ENCODE measurements around the gene PCDH9. TPM values are rescaled to one million over a fixed set of nuclear protein-coding genes. Genes with fewer than 3 reads are reported as not detected.
"Not testable (repeated sequence)": the region's sequence is repeated elsewhere in the genome, so short reads cannot be mapped to it uniquely, and the experiment has no call there.

Gene PCDH9
- polyA plus RNA-seq, 4 donors, result 12.2 to 16.9 (median 14.7) TPM

DNA sequence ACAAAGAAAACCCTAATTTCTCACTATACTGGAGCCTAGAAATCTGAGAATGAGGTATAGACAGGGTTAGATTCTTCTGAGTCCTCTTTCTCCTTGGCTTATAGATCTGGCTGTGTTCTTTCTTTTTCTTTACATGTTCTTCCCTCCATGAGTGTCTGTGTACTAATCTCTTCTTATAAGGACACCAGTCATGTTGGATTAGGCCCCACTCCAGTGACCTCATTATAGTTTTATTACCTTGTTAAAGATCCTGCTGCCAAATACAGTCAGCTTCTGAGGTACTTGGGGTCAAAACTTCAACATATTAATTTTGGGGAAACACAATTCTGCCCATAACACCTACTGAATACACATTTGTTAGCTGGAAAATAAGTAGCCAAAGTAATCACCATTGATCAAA, 302.6 kb downstream of the PCDH9 start:
- no peak for DNase-seq (ENCODE audit: low read depth in 4 of 4, low spot score in 3 of 4)

DNA sequence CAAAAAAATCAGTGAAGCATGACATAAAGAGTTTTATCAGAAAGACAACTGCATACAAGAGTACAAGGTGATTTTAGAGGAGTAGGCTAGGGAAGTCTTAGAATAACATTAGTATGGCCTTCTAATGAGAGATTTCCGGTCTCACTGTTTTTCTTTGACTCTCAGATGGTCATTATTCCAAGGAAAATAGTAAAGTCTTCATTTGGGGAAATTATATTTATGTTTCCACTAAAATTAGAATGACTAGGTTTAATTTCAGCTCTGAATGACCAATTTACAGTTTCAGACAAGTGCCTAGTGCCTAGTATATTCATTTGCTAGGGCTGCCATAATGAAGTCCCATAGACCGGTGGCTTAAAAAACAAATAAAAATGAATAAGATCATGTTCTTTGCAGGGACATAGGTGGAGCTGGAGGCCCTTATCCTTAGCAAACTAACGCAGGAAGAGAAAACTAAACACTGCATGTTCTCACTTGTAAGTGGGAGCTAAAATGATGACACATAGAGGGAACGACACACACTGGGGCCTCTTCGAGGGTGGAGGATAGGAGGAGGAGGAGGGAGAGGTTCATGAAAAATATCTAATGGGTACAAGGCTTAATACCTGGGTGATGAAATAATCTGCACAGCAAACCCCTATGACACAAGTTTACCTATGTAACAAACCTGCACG, 303.1 kb downstream of the PCDH9 start:
- no peak for DNase-seq (ENCODE audit: low read depth in 4 of 4, low spot score in 3 of 4)

DNA sequence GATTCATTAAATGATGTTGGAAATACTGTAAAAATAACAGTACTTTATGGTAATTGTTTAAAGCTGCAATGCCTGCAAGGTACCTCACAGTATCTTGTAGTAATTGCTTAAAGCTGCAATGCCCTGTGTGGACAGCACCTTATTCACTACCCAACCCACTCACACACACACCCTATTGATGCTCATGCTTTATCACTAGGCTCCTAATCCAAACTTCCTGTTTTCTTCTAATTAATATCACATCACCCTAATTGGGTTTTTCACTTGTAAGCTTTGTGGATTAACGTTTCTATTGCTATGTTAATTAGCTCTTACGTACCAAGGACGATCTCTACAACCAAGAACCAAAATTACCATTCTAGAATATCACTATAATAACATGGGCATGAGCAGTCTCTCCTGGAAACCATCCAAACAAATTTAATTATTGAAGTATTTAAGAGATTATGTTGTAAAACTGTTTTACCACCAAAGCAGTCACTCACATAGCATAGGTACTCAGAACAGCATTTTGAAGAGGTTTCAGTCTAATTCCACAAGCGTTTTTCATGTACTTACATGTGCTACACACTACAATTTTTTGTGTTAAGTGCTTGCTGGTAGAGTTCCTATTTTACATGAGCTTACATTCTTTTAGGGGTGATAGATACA, 303.8 kb downstream of the PCDH9 start:
- DNase-seq (ENCODE audit: low read depth in 4 of 4, low spot score in 3 of 4), result no peak

DNA sequence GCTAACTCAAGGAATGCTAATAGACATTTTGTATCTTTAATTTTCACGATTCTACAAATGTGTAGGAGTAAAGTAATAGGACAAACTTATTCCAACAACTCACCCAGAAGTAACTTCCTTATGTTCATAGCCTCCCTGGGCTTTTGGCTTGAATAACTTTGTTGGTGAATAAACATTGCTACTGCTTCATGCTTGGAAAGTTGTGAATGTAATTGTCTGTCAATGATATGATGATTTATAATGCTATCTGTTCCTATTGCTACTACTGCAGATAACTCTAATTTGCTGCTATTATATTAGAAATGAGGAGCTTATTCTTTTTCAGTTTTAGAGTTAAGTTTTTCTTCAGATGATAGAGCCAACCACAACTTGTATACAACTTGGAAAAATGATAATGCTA, 307.7 kb downstream of the PCDH9 start:
- no peak for DNase-seq (ENCODE audit: low read depth in 4 of 4, low spot score in 3 of 4)

DNA sequence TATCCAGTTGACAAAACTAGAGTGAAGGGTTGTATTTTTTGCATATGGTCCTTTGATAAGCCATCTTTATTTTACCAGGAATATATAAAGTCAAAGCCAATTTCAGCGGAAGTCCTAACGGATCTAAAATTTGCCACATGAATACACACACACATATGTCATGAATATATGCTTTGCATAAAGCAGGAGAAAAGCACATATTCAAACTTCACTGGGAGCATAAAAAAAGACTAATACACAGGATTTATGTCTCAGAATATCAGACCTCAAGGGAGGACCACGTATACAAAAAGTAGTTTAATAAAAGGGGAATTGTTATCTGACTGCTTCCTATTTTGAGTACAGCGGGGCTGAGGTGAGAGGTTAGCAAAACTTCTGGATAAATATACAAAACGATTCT, 308.7 kb downstream of the PCDH9 start:
- DNase-seq (ENCODE audit: low read depth in 4 of 4, low spot score in 3 of 4), result no peak

DNA sequence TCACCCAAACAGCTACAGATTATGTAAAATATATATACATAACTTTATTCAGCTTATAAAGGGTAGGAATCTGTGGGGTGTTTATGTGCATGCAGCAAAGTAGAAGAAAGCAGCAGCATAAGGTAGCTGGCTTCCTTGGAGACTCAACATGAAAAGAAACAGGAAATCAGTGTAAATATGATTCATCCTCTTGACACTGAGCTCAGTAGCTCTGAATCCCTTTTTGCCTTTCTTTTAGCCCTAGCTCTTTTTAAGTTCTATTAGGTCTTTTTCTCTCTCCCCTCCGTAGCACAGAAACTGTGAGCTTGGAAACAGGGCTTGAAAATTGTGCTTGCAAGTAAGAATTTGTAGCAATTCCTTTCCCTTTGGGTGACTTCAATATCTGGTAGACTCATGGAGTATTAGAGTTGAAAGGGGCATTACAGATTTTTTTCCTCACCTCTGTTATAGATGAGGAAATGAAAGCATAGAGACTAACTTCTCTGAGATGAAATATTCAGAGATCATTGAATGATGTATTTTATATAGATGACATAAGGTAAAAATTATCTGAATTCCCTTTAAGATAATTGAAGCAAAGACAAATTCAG, 314.4 kb downstream of the PCDH9 start:
- DNase-seq (ENCODE audit: low read depth in 4 of 4, low spot score in 3 of 4), result no peak

DNA sequence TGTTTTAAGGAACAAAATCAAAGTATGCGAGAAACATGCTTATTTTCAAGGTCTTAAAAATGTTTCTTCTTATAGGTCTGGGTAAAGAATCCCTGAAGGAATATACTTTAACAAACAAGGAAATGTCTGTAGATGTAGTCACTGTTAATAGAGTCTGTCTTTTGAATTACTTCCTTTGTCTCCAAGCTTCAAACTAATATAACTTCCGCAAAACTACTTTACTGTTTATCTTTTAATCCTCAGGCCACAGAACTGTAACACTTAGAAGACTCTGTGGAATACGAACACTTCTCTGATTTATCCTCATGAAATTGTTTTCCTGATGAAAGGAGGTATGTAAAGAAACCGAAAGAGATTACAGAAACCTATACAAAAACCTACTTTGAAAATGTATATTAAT, 316.0 kb downstream of the PCDH9 start:
- DNase-seq (ENCODE audit: low read depth in 4 of 4, low spot score in 3 of 4), result no peak

DNA sequence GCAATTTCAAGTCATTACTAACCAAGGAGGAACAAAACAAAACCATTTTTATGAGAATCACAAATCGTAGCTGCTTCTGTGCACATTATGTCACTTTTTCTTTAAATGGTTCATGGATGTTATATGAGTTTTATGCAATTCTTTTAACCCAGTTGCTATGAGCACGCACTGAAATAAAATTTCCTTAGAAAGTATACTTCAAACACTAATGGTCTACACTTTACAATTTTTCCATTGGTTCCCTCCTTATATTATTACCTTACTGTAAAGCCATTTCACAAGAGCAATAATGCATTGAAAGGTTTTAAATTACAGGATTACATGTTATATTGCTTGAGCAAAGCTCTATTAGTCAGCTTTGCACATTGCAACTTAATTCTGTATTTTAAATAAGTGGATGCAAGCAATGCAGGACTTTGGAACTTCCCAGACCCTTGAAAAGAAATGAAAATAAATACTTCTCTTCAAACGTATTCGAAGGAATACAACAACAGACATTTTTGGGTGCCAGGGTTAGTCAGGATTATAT, 318.7 kb downstream of the PCDH9 start:
- DNase-seq (ENCODE audit: low read depth in 4 of 4, low spot score in 3 of 4), result no peak

DNA sequence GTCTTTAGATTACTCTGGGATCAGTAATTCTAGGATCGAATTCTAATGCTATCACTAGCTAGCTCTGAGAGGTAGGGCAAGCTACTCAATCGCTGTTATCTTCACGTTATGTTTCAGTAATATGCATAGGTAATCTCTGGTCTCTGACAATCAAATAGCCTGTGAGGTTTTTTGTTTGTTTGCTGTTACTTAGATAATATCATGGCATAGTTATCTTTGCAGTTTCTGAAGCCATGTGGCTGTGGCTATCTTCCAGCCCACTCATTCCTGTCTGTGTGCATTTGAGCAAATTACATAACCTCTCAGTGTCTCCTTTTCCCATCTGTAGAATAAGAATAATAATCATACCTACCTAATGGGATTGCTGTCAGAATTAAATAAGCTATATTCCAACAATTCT, 330.2 kb downstream of the PCDH9 start:
- no peak for DNase-seq (ENCODE audit: low read depth in 4 of 4, low spot score in 3 of 4)

DNA sequence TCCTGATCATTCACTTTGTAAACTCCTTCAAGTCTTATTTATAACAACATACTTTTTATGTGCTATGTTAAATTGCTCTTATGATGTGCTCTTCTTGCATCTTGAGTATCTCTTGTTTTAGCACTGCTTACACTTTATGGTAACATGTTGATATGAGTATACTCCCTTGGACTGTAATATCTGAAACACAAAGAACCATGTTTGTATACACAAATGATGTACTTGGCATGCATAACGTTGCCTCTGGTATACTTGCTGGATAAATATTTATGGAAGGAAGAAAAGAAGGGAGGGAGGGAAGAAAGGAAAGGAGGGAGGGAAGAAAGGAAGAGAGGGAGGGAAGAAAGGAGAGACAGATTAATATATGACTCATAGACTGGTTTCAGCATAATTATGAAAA, 333.2 kb downstream of the PCDH9 start:
- no peak for DNase-seq (ENCODE audit: low read depth in 4 of 4, low spot score in 3 of 4)

DNA sequence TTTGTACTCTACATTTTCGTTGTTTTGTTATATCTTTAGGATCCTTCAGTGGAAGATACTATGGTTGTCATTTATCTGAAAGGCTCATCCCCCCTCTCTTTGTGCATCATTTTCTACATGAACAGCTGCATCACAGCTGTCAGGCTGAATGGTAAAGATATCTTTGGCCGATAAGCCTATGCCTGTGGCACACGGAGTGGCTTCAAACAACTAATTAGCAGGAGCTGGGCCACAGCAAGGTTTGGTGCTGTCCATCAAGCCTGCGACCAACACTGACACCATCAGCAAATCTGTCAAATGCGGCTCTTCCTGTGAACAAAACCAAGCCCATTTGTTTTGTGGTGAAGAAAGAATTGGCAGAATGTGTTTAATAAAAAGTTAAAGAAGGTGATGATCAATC, 334.4 kb downstream of the PCDH9 start:
- DNase-seq (ENCODE audit: low read depth in 4 of 4, low spot score in 3 of 4), result no peak

DNA sequence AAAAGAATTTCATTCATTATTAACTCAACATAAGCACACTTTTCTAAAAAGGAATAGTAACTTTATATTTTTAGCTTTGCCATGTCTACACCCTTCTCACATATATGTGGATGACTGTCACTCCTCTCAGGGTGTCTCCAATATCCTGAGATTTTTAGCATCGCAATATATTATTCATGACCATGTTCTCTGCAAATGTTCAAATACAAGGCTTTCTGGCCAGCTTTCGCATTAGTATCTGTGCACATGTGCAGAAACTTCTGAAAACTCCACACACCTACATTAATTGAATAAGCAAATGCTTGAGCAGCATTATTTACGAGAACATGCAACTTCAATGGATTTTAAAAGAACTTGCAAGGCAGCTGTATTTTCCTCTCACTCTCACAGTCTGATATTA, 334.8 kb downstream of the PCDH9 start:
- DNase-seq (ENCODE audit: low read depth in 4 of 4, low spot score in 3 of 4), result no peak

DNA sequence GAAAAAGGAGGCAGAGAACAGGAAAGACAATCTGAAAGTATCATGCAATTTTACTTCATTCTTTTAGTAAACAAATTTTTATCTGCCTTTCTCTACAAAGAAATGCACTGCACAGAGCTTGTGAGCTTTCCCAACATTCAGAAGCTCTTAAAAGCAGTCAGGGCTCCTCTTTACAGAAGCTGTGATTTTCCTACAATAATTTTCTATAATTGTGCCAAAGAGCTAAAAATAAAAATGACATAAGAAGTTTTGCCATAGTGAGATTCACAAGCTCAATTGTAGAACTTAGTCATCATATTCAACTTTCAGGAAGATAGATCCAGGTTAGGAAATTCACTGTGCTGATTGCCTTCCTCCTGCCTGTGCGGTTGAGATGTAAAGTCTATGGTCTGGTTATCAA, 341.4 kb downstream of the PCDH9 start:
- no peak for DNase-seq (ENCODE audit: low read depth in 4 of 4, low spot score in 3 of 4)

DNA sequence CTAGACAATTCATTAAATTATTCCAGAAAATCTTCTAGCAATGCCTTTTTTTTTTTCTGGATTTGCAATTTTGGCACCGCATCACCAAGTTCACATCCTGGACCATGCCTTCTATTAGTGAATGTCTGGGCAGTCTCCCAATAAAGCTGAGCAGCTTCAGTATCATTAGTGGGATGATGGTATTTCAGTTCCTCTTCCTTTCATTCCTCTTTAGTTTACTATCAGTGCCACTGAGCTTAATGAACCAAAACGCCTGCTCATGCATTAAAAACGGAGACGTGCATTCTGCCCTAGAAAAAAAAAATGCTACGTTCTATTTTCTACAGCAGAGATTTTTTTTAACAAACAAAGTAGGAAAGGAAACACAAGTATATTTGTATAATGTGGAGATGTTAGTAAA, 343.0 kb downstream of the PCDH9 start:
- DNase-seq (ENCODE audit: low read depth in 4 of 4, low spot score in 3 of 4), result peak in 1 of 4 donors; percentile 17

DNA sequence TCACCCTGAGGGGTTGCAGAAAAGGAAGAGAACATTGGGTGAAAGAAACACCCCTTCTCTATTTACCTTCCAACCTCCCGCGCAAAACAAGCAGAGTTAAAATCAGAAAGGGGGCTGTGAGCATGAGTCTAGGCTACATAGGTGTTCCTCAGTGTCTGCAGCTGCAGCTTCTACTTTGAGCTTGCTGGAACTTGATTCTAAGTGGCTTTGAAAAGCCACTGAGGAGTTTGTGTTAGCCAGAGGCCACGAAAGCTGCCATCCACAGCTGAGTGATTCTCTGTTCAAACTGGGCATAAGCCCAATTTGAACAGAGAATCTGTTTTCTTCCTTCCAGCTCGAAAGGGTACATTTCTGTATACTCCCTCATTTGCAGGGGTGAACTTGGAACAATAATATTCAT, 343.9 kb downstream of the PCDH9 start:
- DNase-seq (ENCODE audit: low read depth in 4 of 4, low spot score in 3 of 4), result no peak

DNA sequence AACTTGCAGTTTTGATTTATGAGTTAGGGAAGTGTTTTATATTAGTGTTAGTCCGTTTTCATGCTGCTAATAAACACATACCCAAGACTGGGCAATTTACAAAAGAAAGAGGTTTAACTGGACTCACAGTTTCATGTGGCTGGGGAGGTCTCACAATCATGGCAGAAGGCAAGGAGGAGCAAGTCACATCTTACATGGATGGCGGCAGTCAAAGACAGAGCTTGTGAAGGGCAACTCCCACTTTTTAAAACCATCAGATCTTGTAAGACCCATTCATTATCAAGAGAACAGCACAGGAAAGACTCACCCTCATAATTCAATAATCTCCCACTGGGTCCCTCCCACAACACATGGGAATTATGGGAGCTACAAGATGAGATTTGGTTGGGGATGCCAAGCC, 349.0 kb downstream of the PCDH9 start:
- not testable (repeated sequence) for DNase-seq (ENCODE audit: low read depth in 4 of 4, low spot score in 3 of 4)

DNA sequence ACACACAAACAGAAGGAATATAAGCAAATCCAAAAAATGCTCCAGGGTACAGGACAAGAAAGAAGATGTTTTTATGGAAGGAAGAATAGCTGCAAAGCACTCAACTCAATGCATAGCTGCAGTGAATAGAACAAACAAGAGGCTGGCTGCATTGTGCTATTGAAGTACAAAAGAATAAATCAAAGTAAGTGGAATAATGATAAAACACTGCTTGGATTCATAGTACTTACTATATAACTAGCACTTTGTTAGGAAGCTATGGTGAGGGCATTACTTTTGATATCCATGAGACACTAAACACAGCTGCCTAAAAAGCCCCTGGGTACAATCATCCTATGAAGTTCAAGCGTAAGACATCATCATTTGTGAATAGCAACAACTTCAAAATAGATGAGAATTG, 350.1 kb downstream of the PCDH9 start:
- no peak for DNase-seq (ENCODE audit: low read depth in 4 of 4, low spot score in 3 of 4)

DNA sequence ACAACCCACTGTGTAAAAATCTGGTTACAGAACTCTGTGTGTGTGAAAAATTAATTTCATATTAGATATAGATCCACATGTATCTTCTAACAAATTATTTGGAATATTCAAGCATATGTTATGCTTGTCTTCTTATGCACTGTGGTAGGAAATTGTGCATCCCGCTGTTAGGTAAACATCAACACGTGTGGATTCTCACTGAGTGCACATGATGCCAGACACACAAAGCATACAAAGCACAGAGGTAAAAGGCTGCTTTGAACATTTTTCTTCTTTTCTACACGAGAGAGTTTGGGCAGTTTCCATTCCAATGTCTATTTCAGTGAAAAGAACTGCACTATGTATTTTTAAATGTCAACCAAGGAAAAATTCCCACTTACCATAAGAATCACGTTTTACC, 354.9 kb downstream of the PCDH9 start:
- no peak for DNase-seq (ENCODE audit: low read depth in 4 of 4, low spot score in 3 of 4)

DNA sequence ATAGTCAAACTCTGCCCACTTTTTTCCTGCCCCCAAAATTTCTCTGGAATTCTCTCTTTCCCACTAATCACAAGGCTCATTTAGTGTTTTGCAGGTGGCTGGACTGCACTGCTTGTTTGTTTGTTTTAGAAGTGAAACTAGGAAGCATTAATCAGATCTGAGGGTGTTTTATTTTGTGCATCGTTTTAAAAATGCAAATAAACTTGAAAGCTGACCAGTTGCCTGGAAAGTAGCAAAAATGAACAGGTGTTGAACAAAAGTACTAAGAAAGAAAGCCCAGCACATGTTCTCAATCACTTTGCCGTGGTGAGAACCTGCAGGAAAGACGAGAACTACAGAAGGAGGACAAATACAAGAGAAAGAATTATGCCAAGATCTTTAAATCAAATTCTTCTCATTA, 365.5 kb downstream of the PCDH9 start:
- no peak for DNase-seq (ENCODE audit: low read depth in 4 of 4, low spot score in 3 of 4)

DNA sequence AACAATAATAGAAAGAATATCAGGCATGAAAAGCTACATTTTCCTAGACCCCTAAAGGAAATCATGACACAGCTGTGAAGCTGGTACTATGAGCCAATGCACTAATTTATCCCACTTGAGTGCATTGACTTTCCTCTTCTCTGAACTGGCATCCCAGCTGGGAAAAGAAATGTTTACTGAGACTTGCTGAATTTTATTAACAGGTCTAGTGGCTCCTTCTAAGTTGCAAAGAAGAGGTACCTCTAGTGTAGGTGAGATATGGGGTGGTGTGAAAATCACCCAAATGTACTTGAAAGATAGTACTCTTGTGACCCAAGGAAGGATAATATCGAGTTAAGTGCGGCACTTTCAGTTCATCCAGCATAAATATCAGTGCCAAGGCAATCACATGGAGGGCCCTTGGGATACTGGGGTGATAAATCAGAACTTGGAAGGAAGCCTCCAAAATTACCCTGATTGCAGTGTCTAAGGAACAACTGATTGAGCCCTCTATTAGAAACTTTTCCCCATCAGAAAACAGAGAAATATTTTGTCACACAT, 369.2 kb downstream of the PCDH9 start:
- no peak for DNase-seq (ENCODE audit: low read depth in 4 of 4, low spot score in 3 of 4)

DNA sequence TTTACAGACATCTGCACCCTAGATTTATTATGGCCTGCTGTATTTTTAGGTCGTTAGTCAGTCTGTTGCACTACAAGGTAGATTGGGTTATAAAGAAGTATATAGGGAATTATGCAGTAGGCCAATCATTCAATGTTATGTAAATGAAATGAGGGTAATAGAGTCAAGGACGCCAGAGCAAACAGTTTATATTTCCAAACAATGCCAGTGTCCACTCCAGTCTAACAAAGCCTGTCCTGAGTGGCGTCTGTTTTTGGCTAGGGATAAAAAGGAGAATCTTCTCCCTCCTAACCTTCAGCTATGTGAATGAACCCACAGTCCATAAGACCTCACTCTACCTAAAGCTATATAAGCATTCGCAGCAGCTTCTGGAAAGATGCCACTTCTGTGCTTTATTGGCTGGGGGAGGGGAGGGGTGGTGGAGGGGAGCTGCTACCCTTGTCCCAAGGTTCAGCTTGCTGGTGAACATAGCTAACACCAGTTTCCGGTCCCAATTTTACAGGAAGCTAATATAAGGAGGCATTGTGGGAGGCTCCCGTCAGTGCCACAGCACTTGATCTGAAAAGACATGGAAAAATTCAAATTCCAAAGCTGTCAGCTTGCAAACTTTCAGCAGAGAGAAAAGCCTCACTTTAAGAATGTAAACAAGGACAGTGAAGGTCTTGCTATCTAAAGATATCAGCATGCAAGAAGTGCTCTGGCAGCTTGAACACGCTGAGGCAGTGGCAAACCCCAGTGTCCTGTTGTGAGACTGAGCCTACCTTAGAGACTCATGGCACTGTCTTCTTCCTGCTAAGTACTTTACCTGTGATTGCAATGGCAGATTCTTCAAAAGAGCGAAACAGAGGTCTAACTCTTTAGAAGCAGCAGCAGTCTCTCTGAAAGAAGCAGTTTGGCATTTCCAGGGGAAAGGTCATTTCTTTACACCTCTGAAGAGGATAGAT, 369.9 kb downstream of the PCDH9 start:
- DNase-seq (ENCODE audit: low read depth in 4 of 4, low spot score in 3 of 4), result no peak

All from left renal pelvis (tissue), 4 donors.